Retina (tissue), 1 donor: Measurements from ENCODE around the gene ACTR3C.

ENCODE experiments used
- DNase-seq: peaks from one replicate; pipeline ENCODE4 v3.0.0-alpha.2; 2016

Gene ACTR3C

GRCh38 chr7:150358988-150359621 lies 35.8 kb upstream of the ACTR3C start:
- DNase-seq: no peak

- no peak for DNase-seq
Observed at GRCh38 chr7:150358433-150358832, 35.1 kb upstream of the ACTR3C start.

- no peak for DNase-seq
Observed at GRCh38 chr7:150357771-150358427, 34.6 kb upstream of the ACTR3C start.

GRCh38 chr7:150357270-150357669 lies 33.9 kb upstream of the ACTR3C start:
- DNase-seq: no peak

GRCh38 chr7:150356265-150356897 lies 33.0 kb upstream of the ACTR3C start:
- peak; percentile 56 for DNase-seq

- no peak for DNase-seq
Observed at GRCh38 chr7:150355666-150356059, 32.3 kb upstream of the ACTR3C start.

- DNase-seq: no peak
Observed at GRCh38 chr7:150351587-150352194, 28.3 kb upstream of the ACTR3C start.

- DNase-seq: no peak
Observed at GRCh38 chr7:150346922-150347321, 23.6 kb upstream of the ACTR3C start.

- DNase-seq: no peak
Observed at GRCh38 chr7:150345012-150345411, 21.7 kb upstream of the ACTR3C start.

- no peak for DNase-seq
Observed at GRCh38 chr7:150344299-150344698, 21.0 kb upstream of the ACTR3C start.

GRCh38 chr7:150343225-150343624 lies 19.9 kb upstream of the ACTR3C start:
- no peak for DNase-seq

GRCh38 chr7:150342121-150342408 lies 18.7 kb upstream of the ACTR3C start:
- no peak for DNase-seq

GRCh38 chr7:150341263-150342120 lies 18.1 kb upstream of the ACTR3C start, which contains the start of gene RARRES2:
TSS of gene RARRES2 (minus strand) at chr7:150341629. CDS start at chr7:150340609, 1,020 bp downstream.
- peak; percentile 57 for DNase-seq

- DNase-seq: no peak
Observed at GRCh38 chr7:150340875-150341262, 17.5 kb upstream of the ACTR3C start.

- peak; percentile 67 for DNase-seq
Observed at GRCh38 chr7:150340024-150340749, 16.8 kb upstream of the ACTR3C start.

GRCh38 chr7:150339409-150339809 lies 16.1 kb upstream of the ACTR3C start:
- DNase-seq: no peak

- no peak for DNase-seq
Observed at GRCh38 chr7:150338166-150338829, 15.0 kb upstream of the ACTR3C start.

GRCh38 chr7:150337659-150338081 lies 14.3 kb upstream of the ACTR3C start:
- no peak for DNase-seq

- no peak for DNase-seq
Observed at GRCh38 chr7:150337179-150337578, 13.8 kb upstream of the ACTR3C start.

- no peak for DNase-seq
Observed at GRCh38 chr7:150336746-150337145, 13.4 kb upstream of the ACTR3C start.

GRCh38 chr7:150335774-150336112 lies 12.4 kb upstream of the ACTR3C start:
- DNase-seq: peak; percentile 39
